AG20443 (cell line): Measurements from ENCODE around the gene OR8B12.

ENCODE experiments used
- DNase-seq: peaks from one replicate; pipeline ENCODE4 v3.0.0; 2012; ENCODE audit warnings: low spot score, mixed read lengths

Gene OR8B12, protein sequence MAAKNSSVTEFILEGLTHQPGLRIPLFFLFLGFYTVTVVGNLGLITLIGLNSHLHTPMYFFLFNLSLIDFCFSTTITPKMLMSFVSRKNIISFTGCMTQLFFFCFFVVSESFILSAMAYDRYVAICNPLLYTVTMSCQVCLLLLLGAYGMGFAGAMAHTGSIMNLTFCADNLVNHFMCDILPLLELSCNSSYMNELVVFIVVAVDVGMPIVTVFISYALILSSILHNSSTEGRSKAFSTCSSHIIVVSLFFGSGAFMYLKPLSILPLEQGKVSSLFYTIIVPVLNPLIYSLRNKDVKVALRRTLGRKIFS

GRCh38 chr11:124543554-124543953, at the start of gene OR8B12:
Gene OR8B12, minus strand, starts transcription at chr11:124543654. Its CDS starts 0 bp downstream, at chr11:124543654.
- no peak for DNase-seq

DNA sequence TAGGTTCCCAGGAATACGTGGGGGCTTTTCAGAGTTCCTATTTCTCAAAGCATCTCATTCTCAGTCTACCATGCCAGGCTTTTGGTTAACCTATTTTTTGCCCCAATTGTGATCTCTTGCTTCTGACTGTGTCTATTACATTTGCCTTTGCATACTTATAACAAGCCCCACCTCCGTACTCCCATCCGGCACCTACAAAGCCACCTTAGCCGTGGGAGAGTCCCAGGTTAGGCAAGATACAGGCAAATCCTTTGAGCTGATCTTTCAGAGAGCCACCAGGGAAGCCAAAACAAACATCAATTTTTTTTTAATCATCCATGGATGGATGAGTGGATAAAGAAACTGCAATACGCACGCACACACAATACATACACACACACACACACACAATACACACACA, 49.2 kb upstream of the OR8B12 start:
- DNase-seq, result no peak

DNA sequence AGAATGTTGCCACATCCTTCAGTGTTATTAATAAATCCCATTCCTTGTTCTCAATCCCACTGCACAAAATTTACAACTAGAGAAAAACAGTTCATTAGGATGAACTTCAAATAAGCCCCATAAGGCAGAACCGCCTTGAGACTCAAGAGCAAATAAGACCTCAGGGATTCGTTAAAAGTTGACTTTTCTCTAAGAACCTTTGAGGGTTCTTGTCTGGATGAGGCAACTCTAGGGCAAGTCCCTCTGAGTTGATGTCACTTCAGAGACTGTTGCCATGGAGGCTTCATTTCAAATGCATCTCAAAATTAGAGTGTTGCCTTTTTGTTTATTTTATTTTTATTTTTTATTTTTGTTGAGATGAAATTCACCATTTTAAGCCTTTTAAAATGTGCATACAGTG, 48.0 kb upstream of the OR8B12 start:
- DNase-seq, result no peak

DNA sequence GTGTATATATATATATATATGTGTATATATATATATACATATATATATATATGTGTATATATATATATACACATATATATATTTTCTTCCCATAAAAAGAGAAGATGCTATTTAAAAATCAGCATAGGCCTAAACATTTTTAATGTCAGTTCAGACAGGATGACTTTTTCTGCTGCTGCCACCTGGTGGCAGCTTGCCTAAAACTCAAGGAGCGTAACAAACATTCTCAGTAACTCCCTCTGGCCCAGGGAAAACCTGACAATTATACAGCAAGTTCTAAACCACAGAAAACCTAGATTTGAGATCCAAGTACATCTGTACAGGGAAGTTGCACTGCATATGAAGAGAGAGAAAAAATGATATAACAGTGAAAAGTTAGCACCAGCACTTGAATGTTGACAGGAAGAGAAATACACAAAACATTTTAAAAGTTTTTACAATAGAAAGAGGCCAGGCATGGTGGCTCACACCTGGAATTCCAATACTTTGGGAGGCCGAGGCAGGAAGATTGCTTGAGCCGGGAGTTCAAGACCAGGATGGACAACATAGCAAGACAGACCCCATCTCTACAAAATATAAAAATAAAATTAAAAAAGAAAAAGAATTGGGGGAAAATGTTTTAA, 42.9 kb upstream of the OR8B12 start:
- peak; percentile 54 for DNase-seq

GRCh38 chr11:124584681-124585372, 41.4 kb upstream of the OR8B12 start:
- no peak for DNase-seq

GRCh38 chr11:124583781-124584180, 40.3 kb upstream of the OR8B12 start:
- DNase-seq, result no peak

- DNase-seq, result no peak
These were observed 39.1 kb upstream of the OR8B12 start for GRCh38 chr11:124582565-124582964.

- no peak for DNase-seq
These were observed 38.4 kb upstream of the OR8B12 start for GRCh38 chr11:124581817-124582216.

GRCh38 chr11:124578761-124579160, 35.3 kb upstream of the OR8B12 start:
- no peak for DNase-seq

- DNase-seq, result no peak
These were observed 34.4 kb upstream of the OR8B12 start for GRCh38 chr11:124577716-124578427.

GRCh38 chr11:124570160-124570559, 26.7 kb upstream of the OR8B12 start:
- DNase-seq, result no peak

DNA sequence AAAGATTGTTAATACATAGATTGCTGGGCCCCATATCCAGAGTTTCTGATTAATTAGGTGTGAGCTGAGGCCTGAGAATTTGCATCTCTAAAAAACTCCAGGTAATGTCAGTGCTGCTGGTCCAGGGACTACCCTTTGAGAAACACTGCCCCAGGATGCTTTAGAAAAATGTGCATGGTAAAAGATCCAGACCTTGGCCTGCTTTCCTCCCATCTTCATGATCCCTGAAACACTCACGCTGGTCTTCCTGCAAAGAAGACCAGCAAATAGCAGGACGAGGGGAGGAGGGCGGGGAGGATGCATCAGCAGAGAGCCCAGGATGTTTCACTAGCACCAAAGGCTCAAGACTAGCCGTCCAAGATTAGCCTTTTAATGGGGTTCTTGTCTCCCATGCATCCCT, 26.2 kb upstream of the OR8B12 start, which contains the start of gene OR8A1:
TSS of gene OR8A1 (plus strand) at position 301 of the 400 bp plus-strand sequence. CDS start 123 bp downstream, outside the sequence.
- no peak for DNase-seq

DNA sequence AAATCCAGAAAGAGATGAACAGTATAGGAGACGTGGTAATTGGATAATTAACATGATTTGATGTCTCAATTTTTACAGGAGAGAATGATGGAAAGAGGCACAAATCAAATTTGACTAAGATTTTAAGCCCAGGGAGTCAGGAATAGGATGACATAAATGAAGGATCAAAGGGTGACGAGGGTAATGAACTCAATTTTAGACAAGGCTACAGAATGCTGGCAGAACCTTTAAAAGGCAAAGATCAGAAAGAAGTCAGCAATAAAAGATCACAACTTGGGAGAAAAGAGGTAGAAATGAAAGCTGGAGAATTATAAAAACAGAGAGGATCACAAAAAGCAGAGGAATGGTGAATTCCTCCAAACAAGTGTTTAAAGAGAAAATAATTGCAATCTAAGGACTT, 13.4 kb upstream of the OR8B12 start:
- no peak for DNase-seq

DNA sequence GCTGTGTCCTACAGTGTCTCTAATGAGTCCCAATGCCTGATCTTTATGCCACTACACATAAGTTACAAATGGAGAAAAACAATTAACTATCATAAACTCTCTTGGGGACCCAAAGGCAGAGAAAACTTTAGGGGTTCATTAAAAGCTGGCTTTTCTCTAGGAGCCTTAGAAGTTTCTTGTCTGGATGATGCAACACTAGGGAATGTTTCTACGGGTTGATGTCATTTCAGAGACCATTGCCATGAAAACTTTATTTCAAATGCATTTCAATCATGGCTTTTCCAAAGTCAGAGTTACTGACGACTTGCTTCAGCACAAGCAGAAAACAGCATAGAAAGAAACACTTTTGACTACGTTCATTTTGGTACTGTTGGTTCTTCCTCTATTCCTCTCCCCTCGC, 8.5 kb upstream of the OR8B12 start:
- DNase-seq, result no peak

GRCh38 chr11:124551189-124551588, 7.7 kb upstream of the OR8B12 start:
- no peak for DNase-seq

GRCh38 chr11:124543145-124543544, 309 bp downstream of the OR8B12 start:
- DNase-seq, result no peak

DNA sequence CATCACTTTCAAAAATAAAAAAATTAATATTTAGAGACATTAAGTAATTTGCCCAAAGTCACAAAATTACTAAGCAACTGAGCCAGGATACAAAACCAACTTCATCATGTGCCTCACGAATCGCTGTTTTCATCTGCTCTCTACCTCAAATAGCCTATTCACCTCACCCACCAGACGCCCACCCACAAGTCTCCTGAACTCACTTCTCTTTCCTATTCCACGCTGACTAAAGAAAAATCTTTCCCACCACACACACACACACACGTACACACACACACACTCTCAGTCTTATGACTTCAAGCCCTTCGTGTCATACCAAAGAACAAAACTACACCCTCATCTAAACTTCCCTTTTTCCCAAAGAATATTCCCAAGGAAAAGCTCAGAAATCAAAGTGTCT, 2.2 kb downstream of the OR8B12 start:
- DNase-seq, result no peak

DNA sequence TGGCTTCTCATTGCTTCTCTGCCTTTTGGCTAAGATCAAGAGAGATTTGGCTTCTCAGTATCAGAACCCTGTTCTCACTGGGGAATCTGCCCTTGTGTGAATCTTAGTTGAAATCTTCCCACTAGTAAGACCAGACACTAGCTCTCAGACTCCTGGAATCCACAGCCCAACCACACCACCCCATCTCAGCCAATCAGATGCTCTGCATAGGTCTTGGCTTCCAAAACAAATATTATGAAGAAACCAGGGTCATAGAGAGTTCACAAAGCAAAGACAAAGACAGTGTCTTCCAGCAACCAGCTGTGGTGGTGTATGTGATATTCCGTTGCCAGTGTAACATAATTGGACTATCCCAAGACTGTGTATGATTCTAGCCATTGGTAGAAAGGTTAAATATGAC, 5.4 kb downstream of the OR8B12 start:
- no peak for DNase-seq

- DNase-seq, result peak; percentile 18
These were observed 6.9 kb downstream of the OR8B12 start for GRCh38 chr11:124536520-124536919.

GRCh38 chr11:124535552-124536232, 7.8 kb downstream of the OR8B12 start:
- DNase-seq, result no peak

DNA sequence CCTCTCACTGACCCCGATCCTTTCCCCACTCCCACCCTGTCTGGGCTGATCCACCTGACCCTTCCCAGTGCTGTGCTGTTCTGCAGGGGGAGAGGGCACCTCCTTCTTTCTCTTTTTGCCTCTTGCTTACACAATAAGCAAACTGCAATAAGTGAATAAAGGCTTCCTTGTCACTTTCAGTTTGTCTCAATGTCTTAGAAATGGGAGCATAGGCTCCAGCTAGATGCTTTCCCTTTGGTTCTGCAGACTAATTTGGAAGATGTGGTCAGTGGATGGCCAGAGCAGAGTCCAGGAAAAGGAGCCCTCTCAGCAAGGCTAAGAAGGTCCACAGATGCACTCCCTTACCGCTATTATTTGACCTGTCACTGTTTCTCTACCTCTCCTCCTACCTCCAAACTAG, 9.4 kb downstream of the OR8B12 start:
- DNase-seq, result no peak

- no peak for DNase-seq
These were observed 9.8 kb downstream of the OR8B12 start for GRCh38 chr11:124533626-124534025.
